Ammon's horn (tissue), 1 donor: ENCODE measurements around the gene TRAPPC12.
"Not testable (repeated sequence)": the region's sequence is repeated elsewhere in the genome, so short reads cannot be mapped to it uniquely, and the experiment has no call there.

ENCODE experiments used
- DNase-seq: peaks from one replicate; pipeline ENCODE4 v3.0.0-alpha.2; 2016; ENCODE audit warnings: low spot score

TRAPPC12 gene

GRCh38 chr2:3513026-3513810 lies 133.7 kb downstream of the TRAPPC12 start:
- no peak for DNase-seq

DNA sequence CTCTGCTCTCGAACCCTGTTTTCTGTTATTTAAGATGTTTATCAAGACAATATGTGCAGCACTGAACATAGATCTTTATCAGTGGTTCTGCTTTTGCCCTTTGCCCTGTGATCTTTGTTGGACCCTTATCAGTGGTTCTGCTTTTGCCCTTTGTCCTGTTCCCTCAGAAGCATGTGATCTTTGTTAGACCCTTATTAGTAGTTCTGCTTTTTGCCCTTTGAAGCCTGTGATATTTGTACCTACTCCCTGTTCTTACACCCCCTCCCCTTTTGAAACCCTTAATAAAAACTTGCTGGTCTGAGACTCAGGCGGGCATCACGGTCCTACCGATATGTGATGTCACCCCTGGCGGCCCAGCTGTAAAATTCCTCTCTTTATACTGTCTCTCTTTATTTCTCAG lies 135.9 kb downstream of the TRAPPC12 start:
- DNase-seq = not testable (repeated sequence)

DNA sequence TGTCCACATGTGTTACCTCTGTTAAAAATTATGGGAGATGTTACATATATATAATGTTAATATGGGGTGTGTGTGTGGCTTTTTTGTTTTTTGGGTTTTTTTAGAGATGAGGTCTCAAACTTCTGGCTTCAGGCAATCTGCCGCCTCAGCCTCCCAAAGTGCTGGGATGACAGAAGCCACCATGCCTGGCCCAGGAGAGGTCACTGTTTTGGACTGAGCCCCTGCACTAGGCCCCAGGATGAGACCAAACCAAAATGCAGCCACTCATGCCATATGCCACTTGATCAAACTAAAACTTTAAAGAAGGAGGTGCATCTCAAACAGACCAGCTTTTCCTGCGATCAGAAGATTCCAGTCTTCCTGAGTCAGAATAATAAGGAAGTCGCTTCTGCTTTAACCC lies 137.3 kb downstream of the TRAPPC12 start:
- DNase-seq = no peak

DNA sequence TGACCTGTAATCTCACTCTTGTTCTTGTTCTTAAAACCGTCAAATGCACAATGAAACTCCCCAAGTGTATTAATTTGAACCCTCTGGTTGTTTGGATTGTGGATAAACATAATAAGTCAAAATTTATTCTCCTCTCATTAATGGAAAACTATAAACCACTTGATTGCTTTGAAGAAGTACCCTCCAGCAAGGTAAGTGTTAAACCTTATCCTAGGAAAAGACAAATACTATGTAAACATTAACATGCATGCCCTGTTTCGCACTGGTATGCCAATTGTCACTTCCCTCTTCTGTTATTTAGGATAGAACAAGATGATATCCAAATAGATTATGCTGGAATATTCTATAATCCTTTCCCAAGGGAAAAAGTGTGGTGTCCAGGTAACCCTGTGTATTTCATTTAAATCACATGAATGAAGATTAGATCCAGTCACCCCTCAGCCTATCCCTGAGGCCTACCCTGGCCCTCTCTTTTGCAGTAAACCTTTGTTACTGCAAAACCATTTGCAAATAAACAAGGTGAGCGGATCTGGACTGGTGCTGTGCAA lies 138.5 kb downstream of the TRAPPC12 start:
- no peak for DNase-seq

GRCh38 chr2:3518496-3519254 lies 139.2 kb downstream of the TRAPPC12 start:
- peak; percentile 95 for DNase-seq

DNA sequence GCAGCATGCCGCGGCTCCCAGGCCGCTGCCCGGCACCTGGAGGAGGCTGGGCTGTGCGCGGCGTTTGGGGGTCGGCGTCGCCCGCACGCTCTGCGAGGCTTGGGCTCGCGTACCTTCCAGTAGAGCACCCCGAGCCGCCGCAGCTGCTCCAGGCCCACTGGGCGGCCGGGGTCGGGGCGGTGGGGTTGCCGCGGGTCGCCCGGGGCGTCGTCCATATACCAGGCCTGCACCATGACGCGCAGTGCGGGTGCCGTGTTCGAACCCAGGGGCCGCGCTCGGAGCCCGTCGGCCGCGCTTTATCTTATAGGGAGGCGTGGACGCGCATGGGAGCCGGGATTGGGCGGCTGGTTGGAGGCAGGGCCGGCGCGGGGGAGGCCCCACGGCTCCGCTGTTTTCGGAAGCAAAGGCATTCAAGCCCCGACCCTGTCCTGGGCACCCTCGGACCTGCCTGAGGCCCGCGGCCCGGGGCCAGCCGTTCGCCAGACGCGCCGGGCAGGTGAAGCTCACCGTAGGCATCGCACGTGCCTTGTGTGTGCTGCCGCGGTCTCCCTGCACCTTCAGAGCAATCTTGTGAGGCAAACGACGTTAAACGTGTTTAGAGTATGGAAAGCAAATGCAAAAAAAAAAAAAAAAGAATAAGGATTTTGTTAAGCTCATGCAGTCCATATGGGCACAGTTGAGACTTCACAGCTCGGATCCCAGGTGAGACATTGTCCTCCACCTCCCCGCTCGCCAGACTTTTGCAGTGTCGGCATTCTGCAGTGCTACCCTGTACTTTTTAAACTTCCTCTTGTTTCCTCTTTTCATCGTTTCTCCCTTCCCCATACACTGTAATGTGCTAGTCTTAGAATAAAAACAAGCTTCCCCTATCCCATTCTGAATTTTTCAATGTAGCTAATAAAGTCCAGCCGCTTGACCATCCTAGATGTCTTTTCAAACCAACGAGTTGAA lies 140.0 kb downstream of the TRAPPC12 start, which contains the start of gene ADI1:
Gene ADI1, minus strand, starts transcription at position 277 of the 951 bp plus-strand sequence. Its CDS starts 44 bp downstream, at position 233.
- DNase-seq = peak; percentile 82

DNA sequence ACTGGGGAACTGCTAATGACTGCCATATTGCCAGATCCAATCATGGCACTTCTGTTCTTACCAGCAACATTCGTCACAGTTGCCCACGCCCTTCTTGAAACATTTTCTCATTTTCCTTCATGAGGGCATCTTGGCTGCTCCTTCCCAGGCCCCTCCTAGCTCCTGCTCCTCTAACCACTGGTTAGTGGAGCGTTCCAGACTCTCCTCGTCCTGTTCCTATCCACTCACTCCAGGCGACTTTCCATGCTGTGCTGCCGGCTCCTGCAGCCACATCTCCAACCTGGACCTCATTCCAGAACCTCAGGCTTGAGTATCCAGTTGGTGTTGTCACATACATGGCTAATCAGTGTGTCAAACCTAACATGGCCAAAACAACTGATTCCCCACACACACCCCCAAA lies 141.1 kb downstream of the TRAPPC12 start:
- no peak for DNase-seq

GRCh38 chr2:3522961-3523421 lies 143.5 kb downstream of the TRAPPC12 start:
- no peak for DNase-seq

GRCh38 chr2:3523551-3524041 lies 144.1 kb downstream of the TRAPPC12 start:
- no peak for DNase-seq

- DNase-seq = no peak
Measured at GRCh38 chr2:3526871-3527270, 147.4 kb downstream of the TRAPPC12 start.

DNA sequence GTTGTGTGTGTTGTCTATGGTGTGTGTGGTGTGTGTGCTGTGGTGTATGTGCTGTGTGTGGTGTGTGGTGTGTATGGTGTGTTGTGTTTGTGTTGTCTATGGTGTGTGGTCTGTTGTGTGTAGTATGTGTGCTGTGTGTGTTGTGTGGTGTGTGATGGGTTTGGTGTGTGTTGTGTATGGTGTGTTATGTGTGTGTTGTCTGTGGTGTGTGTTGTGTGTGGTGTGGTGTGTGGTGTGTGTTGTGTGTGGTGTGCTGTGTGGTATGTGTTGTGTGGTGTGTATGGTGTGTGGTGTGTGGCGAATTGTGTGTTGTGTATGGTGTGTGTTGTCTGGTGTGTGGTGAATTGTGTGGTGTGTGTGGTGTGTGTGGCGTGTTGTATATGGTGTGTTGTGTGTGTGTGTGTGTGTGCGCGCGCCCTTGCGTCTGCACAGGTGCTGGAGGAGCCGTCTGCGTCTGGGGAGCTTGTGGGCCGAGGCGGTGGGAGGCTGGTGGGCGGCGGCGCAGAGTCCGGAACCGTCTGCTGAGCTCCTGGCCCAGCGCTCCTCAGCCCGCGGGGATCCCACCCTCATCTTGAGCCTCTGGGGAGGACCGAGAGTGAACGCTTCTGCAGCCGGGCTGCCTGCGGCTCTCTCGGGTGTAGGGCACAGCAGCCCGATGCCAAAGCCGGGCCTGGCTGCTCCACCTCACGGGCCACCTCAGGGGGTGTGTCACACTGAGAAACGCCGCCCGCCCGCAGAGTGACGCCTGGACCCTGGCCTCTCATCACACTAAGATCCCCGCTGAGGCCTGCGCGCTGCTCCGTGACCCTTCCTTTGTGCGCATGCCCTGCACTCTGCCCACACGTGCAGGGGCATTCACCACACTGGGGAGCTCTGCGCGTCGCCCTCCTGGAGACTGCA lies 148.6 kb downstream of the TRAPPC12 start:
- DNase-seq = no peak
